Measurements from ENCODE around the gene MYRIP.

DNA sequence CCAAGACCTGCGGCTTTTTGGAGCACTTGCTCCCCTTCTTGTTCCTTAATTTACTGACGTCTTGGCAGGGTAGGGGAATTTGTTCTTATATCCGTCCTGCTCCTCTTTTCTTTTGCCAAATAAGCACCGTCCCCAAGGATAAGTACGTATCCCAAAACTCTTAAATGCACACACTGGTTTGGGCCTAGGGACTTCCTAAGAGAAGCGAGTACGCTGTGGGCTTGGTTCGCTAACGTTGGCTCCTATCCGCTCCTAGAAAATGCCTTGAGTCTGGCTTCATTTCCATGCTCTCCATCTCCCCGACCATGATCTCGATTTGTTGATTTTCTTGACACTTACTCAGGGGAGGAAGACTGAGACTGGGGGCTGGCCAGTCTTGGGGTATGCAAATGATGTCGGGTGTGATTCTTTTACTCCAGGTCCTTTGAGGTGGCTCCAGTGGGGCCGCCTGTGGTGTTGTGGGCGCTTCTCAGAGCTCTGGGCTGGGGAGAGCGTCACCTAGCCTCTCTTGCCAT lies 1.3 kb downstream of the MYRIP start:
- TF ChIP-seq CTCF (IDR thresholded peaks at IDR 0.05) (no peak), EP300 (IDR thresholded peaks at IDR 0.05) (no peak), POLR2A (IDR thresholded peaks at IDR 0.05) (no peak), POLR2AphosphoS5 (IDR thresholded peaks at IDR 0.05) (no peak)

All from suprapubic skin (tissue), 4 donors.